DOHH2 (cell line): ENCODE measurements around the gene DUOX1.

Source experiments
- H3F3A ChIP-seq: fragments of 200-600 bp; sonication (generic), shearing (Covaris generic); 2 replicates; pipeline ENCODE4 v1.6.0; 2016; ENCODE audit warnings: antibody characterized with exemption, mild to moderate bottlenecking; ENCODE audit not compliant: control insufficient read depth, insufficient read depth
- H3K27ac ChIP-seq: fragments of 200-600 bp; sonication (generic); 2 replicates; pipeline ENCODE4 v1.5.1; 2014; ENCODE audit warnings: low read depth, mild to moderate bottlenecking, low read length, moderate library complexity
- H3K27me3 ChIP-seq: fragments of 200-600 bp; sonication (generic); 2 replicates; pipeline ENCODE4 v1.6.1; 2014; ENCODE audit warnings: mild to moderate bottlenecking, low read length, mixed read lengths; ENCODE audit not compliant: control insufficient read depth
- H3K36me3 ChIP-seq: fragments of 200-600 bp; sonication (generic); 2 replicates; pipeline ENCODE4 v1.6.1; 2014; ENCODE audit warnings: mild to moderate bottlenecking, low read length, moderate library complexity, mixed read lengths; ENCODE audit not compliant: control insufficient read depth
- H3K4me1 ChIP-seq: fragments of 200-600 bp; sonication (generic); 2 replicates; pipeline ENCODE4 v1.6.1; 2014; ENCODE audit warnings: mild to moderate bottlenecking, low read length, mixed read lengths; ENCODE audit not compliant: control insufficient read depth
- H3K4me2 ChIP-seq: fragments of 200-600 bp; sonication (generic); 2 replicates; pipeline ENCODE4 v1.6.0; 2014; ENCODE audit warnings: mild to moderate bottlenecking, low read length, moderate library complexity
- H3K4me3 ChIP-seq: fragments of 200-600 bp; sonication (generic); 2 replicates; pipeline ENCODE4 v1.5.1; 2014; ENCODE audit warnings: mild to moderate bottlenecking, low read length, mixed read lengths
- H3K79me2 ChIP-seq: fragments of 200-600 bp; sonication (generic); 2 replicates; pipeline ENCODE4 v1.6.1; 2014; ENCODE audit warnings: mild to moderate bottlenecking, low read length, mixed read lengths; ENCODE audit not compliant: control insufficient read depth
- H3K9me2 ChIP-seq: fragments of 200-600 bp; sonication (generic); replicated peaks from 2 replicates; pipeline ENCODE4 v1.6.1; 2014; ENCODE audit warnings: mild to moderate bottlenecking, low read length, mixed read lengths; ENCODE audit not compliant: control insufficient read depth
- H3K9me3 ChIP-seq: fragments of 200-600 bp; sonication (generic); 2 replicates; pipeline ENCODE4 v1.6.1; 2014; ENCODE audit warnings: antibody characterized with exemption, low read length, mixed read lengths; ENCODE audit not compliant: control insufficient read depth, insufficient read depth
- H4K20me1 ChIP-seq: fragments of 200-600 bp; sonication (generic); 2 replicates; pipeline ENCODE4 v1.6.0; 2014; ENCODE audit warnings: low read depth, mild to moderate bottlenecking, antibody characterized with exemption, low read length, moderate library complexity; ENCODE audit not compliant: control insufficient read depth, insufficient read depth
- EZH2phosphoT487 ChIP-seq: fragments of 200-600 bp; sonication (generic); IDR thresholded peaks from 2 replicates; pipeline ENCODE4 v1.6.1; 2017; ENCODE audit warnings: borderline replicate concordance, mild to moderate bottlenecking, antibody characterized with exemption, low read length, moderate library complexity, mixed read lengths
- TF ChIP-seq, protein P1 (sequence below): fragments of 200-600 bp; sonication (generic); IDR thresholded peaks from one replicate; pipeline ENCODE4 v1.5.1; 2014; ENCODE audit warnings: antibody characterized with exemption, mild to moderate bottlenecking, low read depth, low read length; ENCODE audit not compliant: poor library complexity, severe bottlenecking

The DUOX1 gene

DNA sequence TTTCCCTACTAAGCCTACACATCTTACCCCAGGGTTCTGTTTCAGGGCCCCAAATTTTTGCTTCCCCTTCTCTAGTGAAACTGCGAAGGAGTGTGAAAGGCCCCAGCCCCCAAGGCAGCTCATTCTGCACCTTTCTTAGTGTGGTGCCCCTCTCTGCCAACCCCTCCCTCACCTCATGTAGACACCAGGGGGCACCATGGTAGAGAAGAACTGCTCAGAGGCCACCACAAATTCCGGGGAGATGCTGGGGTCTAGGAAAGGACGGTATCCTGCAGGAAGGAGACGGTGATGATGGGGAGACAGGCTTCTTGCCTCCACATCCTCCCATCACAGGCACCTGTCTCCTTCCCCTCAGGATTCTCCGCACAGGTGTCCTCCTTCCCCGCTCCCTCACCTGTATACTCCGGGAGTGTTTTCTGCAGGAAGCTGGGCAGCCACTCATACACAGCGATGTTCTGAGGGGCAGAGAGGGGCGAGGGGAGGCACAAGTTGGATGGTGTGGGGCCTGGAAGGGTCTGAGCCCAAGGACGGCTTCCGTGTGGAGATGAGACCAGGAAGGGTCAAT, 19.5 kb upstream of the DUOX1 start:
- Histone ChIP-seq H3K79me2 (no peaks in the 10 kb centered on the region), H3K4me1 (peaks cover 16% of the 10 kb centered on the region), H3K4me3 (no peak overlapping the region), H3K4me2 (no peak overlapping the region), H3K9me3 (no peaks in the 10 kb centered on the region), H4K20me1 (no peaks in the 10 kb centered on the region), H3K36me3 (no peaks in the 10 kb centered on the region), H3K27me3 (peaks cover 24% of the 10 kb centered on the region), H3K9me2 (no peaks in the 10 kb centered on the region), H3K27ac (no peak overlapping the region), H3F3A (no peaks in the 10 kb centered on the region)
- TF ChIP-seq, protein P1, sequence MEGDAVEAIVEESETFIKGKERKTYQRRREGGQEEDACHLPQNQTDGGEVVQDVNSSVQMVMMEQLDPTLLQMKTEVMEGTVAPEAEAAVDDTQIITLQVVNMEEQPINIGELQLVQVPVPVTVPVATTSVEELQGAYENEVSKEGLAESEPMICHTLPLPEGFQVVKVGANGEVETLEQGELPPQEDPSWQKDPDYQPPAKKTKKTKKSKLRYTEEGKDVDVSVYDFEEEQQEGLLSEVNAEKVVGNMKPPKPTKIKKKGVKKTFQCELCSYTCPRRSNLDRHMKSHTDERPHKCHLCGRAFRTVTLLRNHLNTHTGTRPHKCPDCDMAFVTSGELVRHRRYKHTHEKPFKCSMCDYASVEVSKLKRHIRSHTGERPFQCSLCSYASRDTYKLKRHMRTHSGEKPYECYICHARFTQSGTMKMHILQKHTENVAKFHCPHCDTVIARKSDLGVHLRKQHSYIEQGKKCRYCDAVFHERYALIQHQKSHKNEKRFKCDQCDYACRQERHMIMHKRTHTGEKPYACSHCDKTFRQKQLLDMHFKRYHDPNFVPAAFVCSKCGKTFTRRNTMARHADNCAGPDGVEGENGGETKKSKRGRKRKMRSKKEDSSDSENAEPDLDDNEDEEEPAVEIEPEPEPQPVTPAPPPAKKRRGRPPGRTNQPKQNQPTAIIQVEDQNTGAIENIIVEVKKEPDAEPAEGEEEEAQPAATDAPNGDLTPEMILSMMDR = no peak
- TF ChIP-seq EZH2phosphoT487 = no peak

DNA sequence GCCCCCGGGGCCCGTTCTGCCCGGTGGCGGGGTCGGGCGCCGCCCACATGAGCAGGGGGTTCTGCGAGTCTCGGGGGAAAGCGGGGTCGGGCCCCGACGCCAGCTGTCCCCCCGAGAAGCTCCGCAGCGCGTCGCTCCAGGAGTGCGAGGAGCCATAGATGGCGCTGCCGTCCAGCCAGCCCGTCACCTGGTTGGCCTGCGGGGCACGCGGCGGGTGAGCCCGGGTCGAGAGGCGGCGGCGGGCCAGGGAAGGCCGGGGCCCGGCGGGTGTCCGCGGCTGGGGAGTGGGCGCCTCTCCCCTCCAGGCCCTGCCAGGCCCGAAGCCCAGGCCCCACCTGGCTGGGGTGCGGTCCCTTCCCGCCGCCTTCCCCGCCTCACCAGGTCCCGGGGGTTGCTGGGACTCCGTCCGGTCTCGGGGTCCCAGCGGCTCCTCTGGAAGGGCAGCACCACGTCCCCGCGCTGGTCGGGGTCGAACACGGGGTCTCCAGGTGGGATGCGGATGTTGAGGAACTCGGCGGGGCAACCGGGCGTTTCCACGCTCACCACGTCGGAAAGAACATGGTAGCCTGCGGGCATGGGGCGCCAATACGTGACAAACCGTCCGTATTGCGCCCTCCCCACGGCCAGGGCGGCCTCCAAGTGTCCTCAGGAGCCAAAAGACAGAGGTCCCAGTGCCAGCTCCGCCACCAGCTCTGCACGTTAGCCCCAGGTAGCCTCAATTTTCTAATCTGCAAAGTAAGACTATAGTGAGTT, 18.2 kb upstream of the DUOX1 start:
- H3K27me3 ChIP-seq = peaks cover 35% of the 10 kb centered on the region

DNA sequence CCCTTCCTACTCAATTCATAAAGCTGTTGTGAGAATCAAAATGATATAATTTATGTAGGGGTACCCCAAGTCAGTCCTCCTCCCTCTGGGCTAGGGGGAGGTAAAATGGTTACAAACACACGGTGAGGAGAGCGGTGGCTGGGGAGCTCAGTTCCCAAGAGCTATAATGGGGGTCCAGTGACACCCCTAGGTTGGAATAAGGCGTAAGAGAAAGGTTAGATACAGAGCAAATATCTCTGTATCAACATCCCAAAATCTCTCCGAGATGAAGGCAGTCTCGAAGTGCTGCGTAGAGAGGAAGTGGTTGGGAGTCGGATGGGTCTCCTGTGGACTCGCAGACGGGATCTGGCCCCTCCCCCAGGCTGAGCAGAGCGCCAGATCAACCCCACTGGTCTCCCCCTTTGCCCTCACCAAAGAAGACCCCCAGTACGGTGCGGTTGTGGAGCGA, 17.6 kb upstream of the DUOX1 start:
- Histone ChIP-seq H3K4me3 (no peak overlapping the region), H3K9me2 (no peaks in the 10 kb centered on the region), H3K9me3 (no peaks in the 10 kb centered on the region), H3K79me2 (no peaks in the 10 kb centered on the region), H3K4me1 (peaks cover 9% of the 10 kb centered on the region), H3F3A (no peaks in the 10 kb centered on the region), H3K27me3 (peaks cover 38% of the 10 kb centered on the region), H3K4me2 (no peak overlapping the region), H3K27ac (no peak overlapping the region), H4K20me1 (no peaks in the 10 kb centered on the region), H3K36me3 (no peaks in the 10 kb centered on the region)
- no peak for TF ChIP-seq EZH2phosphoT487
- TF ChIP-seq, protein P1 = no peak

More for the DNA sequence above, 18.2 kb upstream of the DUOX1 start:
- peaks cover 12% of the 10 kb centered on the region for H3K4me1 ChIP-seq
- no peak overlapping the region for H3K4me3 ChIP-seq
- no peaks in the 10 kb centered on the region for H3K79me2 ChIP-seq
- no peaks in the 10 kb centered on the region for H4K20me1 ChIP-seq
- H3K9me3 ChIP-seq = no peaks in the 10 kb centered on the region
- H3K36me3 ChIP-seq = no peaks in the 10 kb centered on the region
- TF ChIP-seq, protein P1 = no peak
- no peak for TF ChIP-seq EZH2phosphoT487
- H3F3A ChIP-seq = no peaks in the 10 kb centered on the region
- no peaks in the 10 kb centered on the region for H3K9me2 ChIP-seq
- H3K4me2 ChIP-seq = no peak overlapping the region
- no peak overlapping the region for H3K27ac ChIP-seq
